GM19193 (cell line): ENCODE measurements around the gene RSRC1.

ENCODE experiments used
- POLR2A ChIP-seq: IDR thresholded peaks from 4 replicates; pipeline ENCODE4 v1.6.1; 2011; ENCODE audit not compliant: insufficient read depth, insufficient read length; ENCODE audit errors: extremely low read depth

RSRC1 gene

DNA sequence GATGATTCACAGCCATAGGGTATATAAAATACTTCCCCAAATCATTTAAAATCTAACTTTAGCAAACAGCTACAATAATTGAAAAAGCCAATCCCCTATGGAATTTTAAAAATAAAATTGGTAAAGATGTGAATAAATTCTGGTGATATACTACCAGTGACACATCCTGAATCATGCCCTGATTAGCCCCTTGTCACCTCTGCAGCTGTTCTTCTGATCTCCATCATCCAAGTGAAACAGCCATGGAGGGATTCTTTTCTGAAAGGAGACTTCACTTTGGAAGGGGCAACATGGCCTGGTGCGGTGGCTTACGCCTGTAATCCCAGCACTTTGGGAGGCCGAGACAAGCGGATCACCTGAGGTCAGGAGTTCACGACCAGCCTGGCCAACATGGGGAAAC lies 345.5 kb downstream of the RSRC1 start:
- TF ChIP-seq POLR2A: no peak

DNA sequence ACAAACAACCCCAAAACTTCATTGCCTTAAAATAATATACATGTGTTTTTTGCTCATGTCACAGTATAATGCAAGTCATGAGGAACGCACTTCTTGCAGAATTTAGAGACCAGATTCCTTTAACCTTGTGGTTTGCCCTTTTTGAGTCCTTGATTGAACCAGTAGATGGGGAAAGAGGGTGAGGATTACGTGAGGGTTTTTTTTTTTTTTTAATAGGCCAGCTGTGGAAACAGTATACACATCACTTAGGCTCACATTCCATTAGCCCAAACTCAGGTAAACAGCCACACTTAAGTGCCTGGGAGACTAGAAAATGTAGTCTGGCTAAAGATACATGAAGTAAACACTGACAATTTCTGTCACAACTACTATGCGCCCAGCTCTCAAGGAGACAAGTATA lies 346.2 kb downstream of the RSRC1 start:
- no peak for TF ChIP-seq POLR2A

DNA sequence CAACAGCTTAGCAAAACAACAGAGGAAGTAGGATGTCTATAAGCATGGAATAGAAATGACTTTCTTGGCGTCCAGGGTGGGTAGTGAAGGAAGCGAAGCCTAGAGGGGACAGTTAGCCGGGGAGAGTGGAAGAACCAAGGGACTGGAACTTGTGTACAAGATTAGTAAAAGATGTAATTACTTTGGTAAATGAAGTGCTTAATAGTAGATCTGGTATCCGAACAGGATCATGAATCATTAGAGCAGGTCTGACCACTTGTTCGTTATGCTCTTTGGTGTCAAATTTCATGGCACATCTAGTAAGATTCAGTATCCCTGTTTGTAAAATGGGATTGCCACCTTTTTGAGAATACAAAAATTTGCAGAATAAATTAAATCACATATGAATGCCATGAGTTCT lies 348.6 kb downstream of the RSRC1 start:
- no peak for TF ChIP-seq POLR2A

DNA sequence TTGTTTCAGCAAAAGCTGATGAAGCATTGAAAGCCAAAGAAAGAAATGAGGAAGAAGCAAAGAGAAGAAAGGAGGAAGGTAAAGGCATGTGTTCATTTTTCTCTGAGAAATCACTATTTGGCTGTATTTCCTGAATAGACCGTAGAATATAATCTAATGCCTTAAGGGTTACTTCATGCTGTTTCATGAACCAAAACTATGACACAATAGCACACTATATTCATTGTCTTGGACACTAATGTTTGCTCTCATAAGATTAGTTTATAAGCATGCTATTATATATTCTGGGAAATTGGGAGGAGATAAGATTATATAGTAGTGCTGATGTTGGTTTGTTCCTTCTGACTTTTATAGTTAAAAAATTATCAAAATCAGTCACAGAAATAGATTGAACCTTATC lies 351.0 kb downstream of the RSRC1 start:
- no peak for TF ChIP-seq POLR2A

DNA sequence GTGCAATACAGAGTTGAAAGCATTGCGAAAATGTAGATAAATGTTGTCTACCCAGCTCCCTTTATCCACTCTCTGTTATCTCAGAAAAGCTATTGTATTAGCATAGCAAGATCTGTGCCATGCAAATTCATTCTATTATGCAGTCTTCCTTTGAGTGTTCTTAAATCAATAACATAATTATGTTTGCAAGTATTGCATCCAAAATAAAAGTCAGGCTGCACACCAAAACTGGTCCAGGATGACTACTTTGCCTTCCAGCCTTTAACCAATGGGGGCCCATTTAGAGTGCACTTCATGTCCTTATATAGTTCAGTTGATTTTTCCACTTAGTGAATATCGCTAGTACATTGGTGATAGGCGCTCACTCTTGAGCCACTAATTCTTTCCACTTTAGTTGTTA lies 353.7 kb downstream of the RSRC1 start:
- no peak for TF ChIP-seq POLR2A

DNA sequence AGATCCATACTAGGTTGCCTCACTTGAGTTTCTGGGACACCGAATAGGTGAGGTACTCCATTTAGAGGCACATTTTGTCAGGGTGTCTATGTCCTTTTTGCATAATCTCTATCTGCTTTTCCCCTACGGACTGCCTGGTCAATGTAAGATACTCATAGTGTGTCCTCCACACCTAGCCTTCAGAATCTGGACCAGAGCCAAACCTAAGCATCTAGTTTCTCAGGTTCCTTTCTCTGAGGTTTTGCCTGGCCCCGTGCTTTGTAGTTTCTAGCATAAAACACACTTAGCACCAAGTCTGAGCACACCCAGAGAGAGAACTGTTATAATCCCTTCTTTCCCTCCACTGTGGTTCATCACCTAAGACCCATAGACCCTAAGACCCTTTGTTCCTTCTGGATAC lies 355.2 kb downstream of the RSRC1 start:
- no peak for TF ChIP-seq POLR2A

DNA sequence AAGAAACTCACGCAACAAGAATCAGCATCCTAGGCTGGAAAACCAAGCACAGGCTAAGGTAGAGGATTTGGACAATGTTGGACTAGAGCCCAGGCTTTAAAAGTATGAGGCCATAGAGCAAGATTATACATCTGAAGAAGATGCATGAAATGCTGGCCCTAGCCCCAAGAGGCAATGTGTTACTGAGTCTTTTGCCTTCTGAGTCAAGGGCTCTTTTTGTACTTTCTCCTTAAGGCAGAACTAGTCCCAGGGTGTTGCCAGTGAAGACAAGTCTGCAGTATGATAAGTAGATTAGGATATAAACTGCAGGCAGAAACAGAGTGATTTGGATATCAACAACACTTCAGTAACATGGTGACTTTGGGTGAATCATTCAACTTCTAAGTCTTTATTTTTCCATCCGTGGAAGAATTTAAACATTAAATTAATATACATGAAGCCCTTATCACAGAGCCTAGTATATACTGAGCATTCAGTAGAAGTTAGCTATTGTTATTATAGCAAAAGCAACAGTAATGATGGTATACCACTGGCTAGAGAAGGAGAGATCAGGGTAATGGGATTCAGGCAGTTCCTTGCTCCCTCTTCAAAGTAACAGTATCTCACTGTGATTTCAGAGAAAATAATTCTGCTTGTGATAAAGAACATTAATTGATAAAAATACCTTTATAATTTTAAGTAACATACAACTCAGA lies 361.2 kb downstream of the RSRC1 start:
- TF ChIP-seq POLR2A: no peak

DNA sequence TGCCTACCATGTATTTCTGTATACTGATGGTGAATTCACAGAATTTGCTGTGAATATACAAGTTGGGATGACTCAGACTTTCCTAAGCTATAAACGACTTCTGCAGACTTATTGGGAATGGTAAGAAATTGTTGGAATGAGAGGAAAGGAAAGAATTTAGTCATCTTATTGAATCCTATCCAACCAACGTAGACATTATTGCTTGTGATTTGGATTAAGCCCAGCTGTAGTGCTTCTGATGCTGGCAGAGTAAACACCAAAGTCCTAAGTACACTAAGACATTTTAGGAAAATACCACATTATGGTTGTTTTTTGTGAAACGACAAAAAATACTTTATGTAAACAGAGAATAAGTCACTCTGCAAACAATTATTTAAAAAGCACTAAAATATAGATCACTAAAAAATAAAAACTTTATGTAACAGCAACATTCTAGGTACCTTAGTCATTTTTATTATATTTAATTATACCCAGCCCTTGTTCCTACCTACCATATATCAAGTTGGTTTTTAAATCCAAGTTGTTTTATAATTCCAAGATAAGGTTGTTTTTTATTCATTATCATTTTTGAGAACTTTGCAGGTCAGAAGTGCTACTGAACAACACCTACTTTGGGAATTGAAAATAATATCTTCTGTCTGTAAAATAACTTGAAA lies 361.9 kb downstream of the RSRC1 start:
- TF ChIP-seq POLR2A: no peak

DNA sequence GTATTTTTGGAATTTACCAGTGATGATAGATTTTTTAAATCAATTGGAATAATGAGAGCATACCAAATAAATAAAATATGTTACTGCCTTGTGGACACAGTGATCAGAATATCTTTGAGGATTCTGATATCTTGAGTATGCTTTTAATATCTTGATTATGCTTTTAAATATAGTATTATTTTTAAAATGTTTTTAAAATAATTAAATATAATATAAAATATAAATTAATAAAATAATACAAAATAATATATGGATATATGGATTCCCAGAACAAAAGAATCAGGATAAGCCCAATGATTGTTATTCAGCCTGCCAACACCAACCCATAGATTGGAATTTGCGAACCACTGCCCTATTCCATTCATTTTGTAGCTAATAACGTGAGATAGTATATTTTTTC lies 369.2 kb downstream of the RSRC1 start:
- TF ChIP-seq POLR2A: no peak

DNA sequence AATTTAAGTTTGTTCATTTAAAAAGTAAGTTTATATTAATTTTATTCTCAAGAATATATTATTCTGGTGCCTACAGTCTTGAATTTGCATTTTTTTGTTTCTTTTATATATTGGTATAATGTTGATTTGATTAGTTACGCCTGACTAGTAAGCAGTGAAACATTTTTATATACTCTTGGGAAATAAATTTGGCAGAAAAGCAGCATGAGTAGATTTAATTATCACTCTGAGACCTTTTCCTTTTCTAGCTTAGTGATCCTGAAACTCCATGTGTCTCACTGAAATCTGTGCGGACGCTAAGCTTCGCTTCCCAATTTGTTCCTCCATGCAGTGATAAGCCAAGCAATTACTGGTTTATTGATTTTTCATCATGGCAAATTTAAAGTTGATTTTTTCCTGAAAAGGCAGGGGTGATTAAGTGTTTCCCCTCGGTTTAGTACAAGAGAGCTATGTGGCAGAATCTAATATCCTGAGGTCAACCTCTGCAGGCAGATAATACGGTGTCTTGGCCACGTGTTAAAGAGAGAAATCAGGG lies 373.9 kb downstream of the RSRC1 start:
- no peak for TF ChIP-seq POLR2A

DNA sequence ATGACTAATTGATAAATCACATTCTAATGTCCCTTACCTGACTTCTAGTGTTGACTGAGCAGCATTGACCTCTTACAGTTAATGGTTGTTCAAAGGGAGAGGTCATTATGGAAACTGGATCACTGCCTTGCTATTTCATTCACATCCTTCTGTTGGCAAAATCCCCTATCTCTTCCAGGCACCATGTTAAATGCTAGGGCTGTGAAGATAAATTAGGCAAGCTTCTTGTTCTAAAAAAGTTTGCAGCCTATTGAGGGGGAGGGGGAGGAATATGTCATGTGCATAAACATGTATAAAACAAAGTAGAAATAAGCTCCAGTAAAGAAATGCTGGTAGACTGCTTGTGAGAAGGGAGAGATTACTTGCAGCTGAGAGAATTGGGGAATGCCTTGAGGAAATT lies 376.3 kb downstream of the RSRC1 start:
- TF ChIP-seq POLR2A: no peak

DNA sequence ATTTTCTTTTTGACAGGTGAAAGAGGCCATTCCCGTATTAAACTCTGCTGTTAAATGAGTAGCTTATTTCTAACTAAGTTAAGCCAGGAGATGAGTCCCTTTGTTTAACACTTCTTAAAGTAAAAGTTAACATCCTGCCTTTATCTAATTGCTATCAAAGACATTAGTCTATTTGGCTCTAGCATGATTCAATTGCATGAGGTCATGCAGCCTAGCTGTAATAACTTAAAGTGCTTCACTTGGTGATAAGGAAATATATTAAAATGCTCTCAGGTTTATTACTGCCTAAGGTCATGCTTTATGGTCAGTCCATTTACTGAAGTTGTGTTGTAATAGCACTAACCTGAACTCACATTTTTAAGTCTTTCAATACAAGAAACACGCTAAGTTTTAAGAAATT lies 378.8 kb downstream of the RSRC1 start:
- no peak for TF ChIP-seq POLR2A

DNA sequence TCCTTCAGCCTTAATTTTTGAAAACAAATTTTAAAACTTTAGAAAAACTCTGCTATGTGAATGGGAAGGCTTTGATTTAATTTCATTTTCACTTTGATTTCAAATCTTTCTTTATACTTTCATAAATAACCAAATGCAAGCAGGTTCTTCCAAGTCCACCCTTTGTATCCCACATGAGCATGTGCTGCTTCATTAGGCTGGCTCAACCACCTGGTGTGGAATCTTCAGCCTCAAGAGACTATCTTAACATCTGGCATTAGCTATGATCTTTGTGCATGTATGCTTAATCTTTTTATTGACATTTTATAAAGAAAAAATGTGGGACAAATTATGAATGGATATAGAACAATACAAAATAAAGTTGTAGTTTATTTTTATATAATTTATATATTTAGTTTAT lies 379.3 kb downstream of the RSRC1 start:
- TF ChIP-seq POLR2A: no peak

DNA sequence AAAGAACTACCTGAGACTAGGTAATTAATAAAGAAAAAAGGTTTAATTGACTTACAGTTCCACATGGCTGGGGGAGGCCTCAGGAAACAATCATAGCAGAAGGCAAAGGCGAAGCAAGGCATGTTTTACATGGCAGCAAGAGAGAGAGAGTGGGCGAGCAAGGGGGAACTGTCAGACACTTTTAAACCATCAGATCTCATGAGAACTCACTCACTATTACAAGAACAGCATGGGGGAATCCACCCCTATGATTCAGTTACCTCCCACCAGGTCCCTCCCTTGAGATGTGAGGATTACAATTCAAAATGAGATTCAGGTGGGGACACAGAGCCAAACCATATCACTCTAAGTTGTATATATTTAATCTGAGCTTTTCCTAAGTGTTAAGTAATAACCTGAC lies 382.1 kb downstream of the RSRC1 start:
- no peak for TF ChIP-seq POLR2A

DNA sequence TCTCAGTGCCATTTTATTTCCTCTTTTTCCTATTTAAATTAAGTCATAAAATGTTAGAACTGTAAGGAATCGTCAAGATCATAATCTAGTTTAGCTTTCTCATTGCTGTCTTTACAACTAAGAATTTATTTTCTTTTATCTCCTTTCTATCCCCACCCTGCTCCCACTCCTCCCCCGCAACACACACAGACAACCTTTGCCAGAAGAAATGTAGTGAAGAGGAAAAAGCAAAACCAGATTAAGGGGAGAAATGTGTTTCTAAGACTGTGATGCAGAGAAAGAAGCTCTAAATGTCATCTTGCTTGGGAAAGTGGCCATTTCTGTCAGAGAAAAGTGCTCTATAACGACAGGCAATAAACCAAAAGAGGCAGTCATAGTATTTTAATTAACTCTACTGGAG lies 382.8 kb downstream of the RSRC1 start:
- no peak for TF ChIP-seq POLR2A

DNA sequence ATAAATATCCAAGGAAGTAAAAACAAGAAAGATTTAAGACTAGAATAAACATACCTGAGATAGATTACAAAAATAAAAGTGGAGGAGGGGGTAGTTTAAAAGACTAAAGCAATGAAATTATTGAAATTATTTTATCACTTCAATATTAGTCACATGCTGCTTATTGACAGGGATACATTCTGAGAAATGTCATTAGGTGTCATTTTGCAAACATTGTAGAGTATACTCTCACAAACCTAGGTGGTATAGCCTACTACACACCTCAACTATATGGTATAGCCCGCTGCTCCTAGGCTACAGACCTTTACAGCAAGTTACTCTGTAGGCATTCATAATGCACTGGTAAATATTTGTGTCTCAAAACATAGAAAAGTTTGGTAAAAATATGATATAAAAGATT lies 384.0 kb downstream of the RSRC1 start:
- no peak for TF ChIP-seq POLR2A
